A549 (cell line): ENCODE measurements around the gene FSCB. TPM values are rescaled to one million over a fixed set of nuclear protein-coding genes. Genes with fewer than 3 reads are reported as not detected.

ENCODE experiments used
- ATAC-seq, 2 experiments: fragments of 200-7000 bp in 1 of 2; fragments of >200 bp in 1 of 2; cut with Nextera tagmentation in 1 of 2; cut with Tn5 transposase in 1 of 2; 3 replicates each; pipeline versions ENCODE4 v1.8.0 to v1.9.1; 2018 to 2020; ENCODE audit warnings: mild to moderate bottlenecking in 1 of 2, moderate library complexity in 1 of 2
- CTCF ChIA-PET: fragments of 300-600 bp; sonication (Branson Sonifier 250); formaldehyde crosslinking; extraction: SDS; loops from one replicate; lab custom pipeline; 2021; ENCODE audit warnings: antibody characterized with exemption, inconsistent platforms; lab: Yijun Ruan, JAX
- POLR2A ChIA-PET: fragments of 350-600 bp; formaldehyde crosslinking; extraction: SDS; loops from one replicate; lab custom pipeline; 2021; ENCODE audit warnings: antibody characterized with exemption, inconsistent platforms; lab: Yijun Ruan, JAX
- DNase-seq, 2 experiments: peaks; one replicate each; pipeline versions ENCODE4 v3.0.0 to v3.0.0-alpha.2; 2011 to 2016; ENCODE audit warnings: low read depth in 1 of 2, low spot score in 1 of 2
- FAIRE-seq: peaks from 2 replicates; lab custom pipeline; 2011; peaks lifted over from hg19 to GRCh38; lab: Jason Lieb, UNC
- H3K27ac ChIP-seq, 2 experiments: fragments of >200 bp; sonication (Bioruptor Twin); formaldehyde crosslinking; 3 replicates each; pipeline ENCODE4 v1.5.1; 2016 to 2017
- H3K4me1 ChIP-seq: fragments of >200 bp; sonication (Bioruptor Twin); formaldehyde crosslinking; 3 replicates; pipeline ENCODE4 v1.6.1; 2016
- H3K4me2 ChIP-seq: fragments of >200 bp; sonication (Bioruptor Twin); formaldehyde crosslinking; 3 replicates; pipeline ENCODE4 v1.6.1; 2016
- H3K4me3 ChIP-seq: fragments of >200 bp; sonication (Bioruptor Twin); formaldehyde crosslinking; 3 replicates; pipeline ENCODE4 v1.5.1; 2016
- H3K9me3 ChIP-seq: fragments of >200 bp; sonication (Bioruptor Twin); formaldehyde crosslinking; 3 replicates; pipeline ENCODE4 v1.6.1; 2016
- CEBPB ChIP-seq, 2 experiments: fragments of >200 bp in 1 of 2; sonication (Bioruptor Twin) in 1 of 2; formaldehyde crosslinking in 1 of 2; IDR thresholded peaks; 2 replicates each; pipeline ENCODE4 v1.6.1; 2012 to 2016
- CHD4 ChIP-seq: fragments of 200-600 bp; sonication (generic); IDR thresholded peaks from 2 replicates; pipeline ENCODE4 v1.6.1; 2016; ENCODE audit warnings: antibody characterized with exemption, mild to moderate bottlenecking, borderline replicate concordance
- EHF ChIP-seq: fragments of 250-450 bp; sonication (Bioruptor Pico); IDR thresholded peaks from 2 replicates; pipeline ENCODE4 v1.5.0; 2020; ENCODE audit warnings: mild to moderate bottlenecking
- EHMT2 ChIP-seq: fragments of 200-600 bp; sonication (generic); IDR thresholded peaks from 2 replicates; pipeline ENCODE4 v1.6.1; 2016; ENCODE audit warnings: antibody characterized with exemption, low read depth, mild to moderate bottlenecking, moderate library complexity
- EP300 ChIP-seq, 2 experiments: fragments of >200 bp; sonication (Bioruptor Twin); formaldehyde crosslinking; IDR thresholded peaks; 2 replicates in 1 of 2; 3 replicates in 1 of 2; pipeline ENCODE4 v1.6.1; 2016 to 2017
- FOXS1 ChIP-seq: fragments of 250-450 bp; sonication (Bioruptor Pico); IDR thresholded peaks from 2 replicates; pipeline ENCODE4 v1.5.0; 2020; ENCODE audit warnings: mild to moderate bottlenecking, moderate library complexity
- HDAC2 ChIP-seq: fragments of 200-600 bp; sonication (generic); IDR thresholded peaks from 2 replicates; pipeline ENCODE4 v1.6.1; 2016
- HOXB5 ChIP-seq: fragments of 250-450 bp; sonication (Bioruptor Pico); IDR thresholded peaks from 2 replicates; pipeline ENCODE4 v1.5.0; 2020; ENCODE audit warnings: mild to moderate bottlenecking, moderate library complexity
- JUN ChIP-seq, 2 experiments: fragments of >200 bp; sonication (Bioruptor Twin); formaldehyde crosslinking; IDR thresholded peaks; 2 replicates in 1 of 2; 3 replicates in 1 of 2; pipeline ENCODE4 v1.6.1; 2016 to 2017
- JUNB ChIP-seq: fragments of >200 bp; sonication (Bioruptor Twin); formaldehyde crosslinking; IDR thresholded peaks from 2 replicates; pipeline ENCODE4 v1.6.1; 2016
- KDM1A ChIP-seq: fragments of 200-600 bp; sonication (generic); IDR thresholded peaks from 2 replicates; pipeline ENCODE4 v1.6.1; 2016; ENCODE audit warnings: low read depth, mild to moderate bottlenecking
- MYC ChIP-seq: IDR thresholded peaks from 2 replicates; pipeline ENCODE4 v1.6.1; 2012; ENCODE audit warnings: mild to moderate bottlenecking, inconsistent platforms, low read length, improper control_type of control experiment, borderline replicate concordance
- NPAS2 ChIP-seq: fragments of 250-450 bp; sonication (Bioruptor Pico); IDR thresholded peaks from 2 replicates; pipeline ENCODE4 v1.8.0; 2022; ENCODE audit warnings: mild to moderate bottlenecking, moderate library complexity, borderline replicate concordance
- PHF8 ChIP-seq: fragments of 200-600 bp; sonication (generic); IDR thresholded peaks from 2 replicates; pipeline ENCODE4 v1.6.1; 2016; ENCODE audit warnings: low read depth, mild to moderate bottlenecking, antibody characterized with exemption, moderate library complexity, borderline replicate concordance
- SMC3 ChIP-seq: fragments of >200 bp; sonication (Bioruptor Twin); formaldehyde crosslinking; IDR thresholded peaks from 3 replicates; pipeline ENCODE4 v1.6.1; 2018; ENCODE audit warnings: inconsistent platforms
- ZSCAN20 ChIP-seq: fragments of 250-450 bp; sonication (Bioruptor Pico); IDR thresholded peaks from 2 replicates; pipeline ENCODE4 v1.8.0; 2022; ENCODE audit warnings: mild to moderate bottlenecking, moderate library complexity
- WGBS: methylation state at CpG from one replicate; pipeline ENCODE4 v1.1.6; 2017; ENCODE audit errors: missing lambda C conversion rate; 5-methylcytosine and 5-hydroxymethylcytosine counted together
- polyA plus RNA-seq, 4 experiments: library from polyadenylated mRNA; depleted of rRNA in 3 of 4; stranded (reverse); fragments of >200 nt; fragmentation: RNase III in 1 of 4; extraction: RNeasy Plus Mini Kit Qiagen cat#74134 plus additional on column Dnase treatment in 1 of 4; gene quantifications; 2 replicates in 3 of 4; 3 replicates in 1 of 4; pipeline ENCODE4 v1.2.3, GENCODE V29; 2011 to 2017
- TF ChIP-seq, protein P1 (sequence below): fragments of 250-450 bp; sonication (Bioruptor Pico); IDR thresholded peaks from 2 replicates; pipeline ENCODE4 v1.5.0; 2020; ENCODE audit warnings: low read depth, mild to moderate bottlenecking, moderate library complexity
- TF ChIP-seq, protein P2 (sequence below): fragments of >200 bp; sonication (Bioruptor Twin); formaldehyde crosslinking; IDR thresholded peaks from 2 replicates; pipeline ENCODE4 v1.6.1; 2016
- TF ChIP-seq, protein P3 (sequence below): fragments of >200 bp; sonication (Bioruptor Twin); formaldehyde crosslinking; IDR thresholded peaks from 3 replicates; pipeline ENCODE4 v1.6.1; 2016
- TF ChIP-seq, protein P4 (sequence below): IDR thresholded peaks from 2 replicates; pipeline ENCODE4 v1.6.1; 2012
- TF ChIP-seq, protein P5 (sequence below): fragments of 450-650 bp; IDR thresholded peaks from 2 replicates; pipeline ENCODE4 v1.6.1; 2014; ENCODE audit warnings: antibody characterized with exemption
- TF ChIP-seq, protein P6 (sequence below): fragments of 150-350 bp; IDR thresholded peaks from 2 replicates; pipeline ENCODE4 v1.6.1; 2014; ENCODE audit warnings: low read depth, mild to moderate bottlenecking, low read length

FSCB gene
- polyA plus RNA-seq, 2 of the 4 experiments (the other 2 are of a cell fraction): not detected

DNA sequence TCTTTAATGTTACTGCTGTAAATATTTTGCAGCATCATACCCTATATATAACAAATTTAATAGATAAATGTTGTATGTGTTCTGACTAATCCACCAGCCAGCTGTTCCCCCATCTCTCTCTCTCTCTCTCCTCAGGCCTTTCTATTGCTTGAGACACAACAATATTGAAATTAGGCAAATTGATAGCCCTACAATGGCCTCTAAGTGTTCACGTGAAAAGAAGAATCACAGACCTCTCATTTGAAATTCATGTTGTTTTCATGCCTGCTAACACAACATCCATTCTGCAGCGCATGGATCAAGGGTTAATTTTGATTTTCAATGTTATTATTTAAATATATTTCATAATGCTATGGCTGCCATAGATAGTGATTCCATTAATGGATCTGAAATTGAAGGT, 1.8 kb upstream of the FSCB start:
- Histone ChIP-seq H3K9me3 (no peaks in the 10 kb centered on the region), H3K4me3 (no peak overlapping the region)
- FAIRE-seq (no peak), DNase-seq (no peak), ATAC-seq (no peak)
- 7% methylated on average over 2 of the region's 2 CpGs for WGBS
- POLR2A ChIA-PET: no interaction called here
- no peak for TF ChIP-seq PHF8
- TF ChIP-seq EP300 (IDR thresholded peaks at IDR 0.05): no peak
- TF ChIP-seq SMC3: no peak
- TF ChIP-seq, protein P1, sequence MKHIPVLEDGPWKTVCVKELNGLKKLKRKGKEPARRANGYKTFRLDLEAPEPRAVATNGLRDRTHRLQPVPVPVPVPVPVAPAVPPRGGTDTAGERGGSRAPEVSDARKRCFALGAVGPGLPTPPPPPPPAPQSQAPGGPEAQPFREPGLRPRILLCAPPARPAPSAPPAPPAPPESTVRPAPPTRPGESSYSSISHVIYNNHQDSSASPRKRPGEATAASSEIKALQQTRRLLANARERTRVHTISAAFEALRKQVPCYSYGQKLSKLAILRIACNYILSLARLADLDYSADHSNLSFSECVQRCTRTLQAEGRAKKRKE (CRISPR knock-in tag): no peak
- TF ChIP-seq, all 56 proteins: peak for 0
- no peak overlapping the region for H3K4me2 ChIP-seq
- no peak overlapping the region for H3K27ac ChIP-seq
- H3K4me1 ChIP-seq: no peaks in the 10 kb centered on the region
- CTCF ChIA-PET: no interaction called here

DNA sequence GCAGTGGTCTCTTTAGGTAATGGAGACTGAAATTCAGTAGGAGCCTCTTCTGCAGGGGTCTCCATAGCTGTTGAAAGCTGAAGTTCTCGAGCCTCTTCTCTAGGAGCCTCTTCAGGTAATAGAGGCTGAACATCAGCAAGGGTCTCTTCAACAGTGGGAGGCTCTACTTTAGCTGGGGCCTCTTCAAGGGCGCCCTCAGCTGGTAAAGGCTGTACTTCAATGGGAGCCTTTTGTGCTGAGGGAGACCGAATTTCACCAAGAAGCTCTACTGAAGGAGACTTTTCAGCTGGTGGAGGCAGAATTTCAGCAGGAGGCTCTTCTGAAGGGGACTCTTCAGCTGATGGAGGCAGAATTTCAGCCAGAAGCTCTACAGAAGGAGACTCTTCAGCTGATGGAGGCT, 1.5 kb downstream of the FSCB start:
- WGBS: 0% methylated on average over 3 of the region's 3 CpGs
- H3K4me3 ChIP-seq: no peak overlapping the region
- DNase-seq (no peak), ATAC-seq (no peak), FAIRE-seq (no peak)
- H3K9me3 ChIP-seq: no peaks in the 10 kb centered on the region
- no peaks in the 10 kb centered on the region for H3K4me1 ChIP-seq
- no peak overlapping the region for H3K4me2 ChIP-seq
- ChIA-PET CTCF (interaction anchor here (1.6 kb wide), 1 partner anchor 12 kb away, joined by 3 read pairs; no protein-coding TSS in a partner anchor), POLR2A (no interaction called here)
- TF ChIP-seq KDM1A: no peak
- no peak for TF ChIP-seq JUN (IDR thresholded peaks at IDR 0.05)
- TF ChIP-seq MYC: no peak
- no peak for TF ChIP-seq JUNB
- H3K27ac ChIP-seq: no peak overlapping the region

DNA sequence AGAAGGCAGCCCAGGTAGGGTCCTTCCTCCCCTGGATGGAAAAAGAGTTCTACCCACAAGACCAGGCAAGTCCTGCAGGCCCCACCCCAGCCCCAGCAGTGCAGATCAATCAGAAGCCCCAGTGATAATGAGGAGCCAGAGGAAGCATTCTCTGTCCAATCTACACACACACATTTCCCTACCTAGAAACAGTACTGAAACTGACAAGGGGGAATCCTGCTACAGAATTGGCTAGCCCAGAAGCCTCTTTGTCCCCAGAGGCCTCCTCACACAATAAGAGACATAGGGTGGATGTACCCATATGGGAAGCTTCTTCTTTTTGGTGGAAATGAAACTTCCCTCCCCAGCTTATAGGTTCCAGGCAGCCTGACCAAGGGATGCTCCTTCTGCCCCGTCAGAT, 9.9 kb downstream of the FSCB start:
- H3K4me2 ChIP-seq: no peak overlapping the region
- TF ChIP-seq HOXB5: no peak
- TF ChIP-seq, protein P2, sequence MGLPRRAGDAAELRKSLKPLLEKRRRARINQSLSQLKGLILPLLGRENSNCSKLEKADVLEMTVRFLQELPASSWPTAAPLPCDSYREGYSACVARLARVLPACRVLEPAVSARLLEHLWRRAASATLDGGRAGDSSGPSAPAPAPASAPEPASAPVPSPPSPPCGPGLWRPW: no peak
- TF ChIP-seq JUN (IDR thresholded peaks at IDR 0.05): no peak
- no peak for TF ChIP-seq FOXS1 (CRISPR knock-in tag)
- TF ChIP-seq EHMT2: no peak
- no peak for TF ChIP-seq CHD4
- TF ChIP-seq EP300 (IDR thresholded peaks at IDR 0.05): no peak
- TF ChIP-seq SMC3: no peak
- TF ChIP-seq, protein P3, sequence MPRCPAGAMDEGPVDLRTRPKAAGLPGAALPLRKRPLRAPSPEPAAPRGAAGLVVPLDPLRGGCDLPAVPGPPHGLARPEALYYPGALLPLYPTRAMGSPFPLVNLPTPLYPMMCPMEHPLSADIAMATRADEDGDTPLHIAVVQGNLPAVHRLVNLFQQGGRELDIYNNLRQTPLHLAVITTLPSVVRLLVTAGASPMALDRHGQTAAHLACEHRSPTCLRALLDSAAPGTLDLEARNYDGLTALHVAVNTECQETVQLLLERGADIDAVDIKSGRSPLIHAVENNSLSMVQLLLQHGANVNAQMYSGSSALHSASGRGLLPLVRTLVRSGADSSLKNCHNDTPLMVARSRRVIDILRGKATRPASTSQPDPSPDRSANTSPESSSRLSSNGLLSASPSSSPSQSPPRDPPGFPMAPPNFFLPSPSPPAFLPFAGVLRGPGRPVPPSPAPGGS: no peak
- TF ChIP-seq, protein P4, sequence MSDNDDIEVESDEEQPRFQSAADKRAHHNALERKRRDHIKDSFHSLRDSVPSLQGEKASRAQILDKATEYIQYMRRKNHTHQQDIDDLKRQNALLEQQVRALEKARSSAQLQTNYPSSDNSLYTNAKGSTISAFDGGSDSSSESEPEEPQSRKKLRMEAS: no peak
- TF ChIP-seq NPAS2 (CRISPR knock-in tag): no peak
- TF ChIP-seq, protein P5, sequence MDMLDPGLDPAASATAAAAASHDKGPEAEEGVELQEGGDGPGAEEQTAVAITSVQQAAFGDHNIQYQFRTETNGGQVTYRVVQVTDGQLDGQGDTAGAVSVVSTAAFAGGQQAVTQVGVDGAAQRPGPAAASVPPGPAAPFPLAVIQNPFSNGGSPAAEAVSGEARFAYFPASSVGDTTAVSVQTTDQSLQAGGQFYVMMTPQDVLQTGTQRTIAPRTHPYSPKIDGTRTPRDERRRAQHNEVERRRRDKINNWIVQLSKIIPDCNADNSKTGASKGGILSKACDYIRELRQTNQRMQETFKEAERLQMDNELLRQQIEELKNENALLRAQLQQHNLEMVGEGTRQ: no peak
- TF ChIP-seq HDAC2: no peak
- TF ChIP-seq, protein P6, sequence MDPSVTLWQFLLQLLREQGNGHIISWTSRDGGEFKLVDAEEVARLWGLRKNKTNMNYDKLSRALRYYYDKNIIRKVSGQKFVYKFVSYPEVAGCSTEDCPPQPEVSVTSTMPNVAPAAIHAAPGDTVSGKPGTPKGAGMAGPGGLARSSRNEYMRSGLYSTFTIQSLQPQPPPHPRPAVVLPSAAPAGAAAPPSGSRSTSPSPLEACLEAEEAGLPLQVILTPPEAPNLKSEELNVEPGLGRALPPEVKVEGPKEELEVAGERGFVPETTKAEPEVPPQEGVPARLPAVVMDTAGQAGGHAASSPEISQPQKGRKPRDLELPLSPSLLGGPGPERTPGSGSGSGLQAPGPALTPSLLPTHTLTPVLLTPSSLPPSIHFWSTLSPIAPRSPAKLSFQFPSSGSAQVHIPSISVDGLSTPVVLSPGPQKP: no peak
- no peak for TF ChIP-seq ZSCAN20 (CRISPR knock-in tag)
- no peak for TF ChIP-seq CEBPB (IDR thresholded peaks at IDR 0.05)
- no peak for TF ChIP-seq EHF (CRISPR knock-in tag)
- no peak overlapping the region for H3K4me3 ChIP-seq
- ChIA-PET POLR2A (no interaction called here), CTCF (no interaction called here)
- ATAC-seq: no peak
- 15% methylated on average over 1 of the region's 1 CpG for WGBS
- no peaks in the 10 kb centered on the region for H3K4me1 ChIP-seq
- no peak for DNase-seq
- H3K9me3 ChIP-seq: no peaks in the 10 kb centered on the region
- H3K27ac ChIP-seq: no peak overlapping the region
- no peak for FAIRE-seq
